ENCODE results near the gene GLCCI1. TPM values are rescaled to one million over a fixed set of nuclear protein-coding genes. Genes with fewer than 3 reads are reported as not detected.

Gene GLCCI1
- total and polyA plus RNA-seq, 2 donors = 20.4 to 29.0 TPM

DNA sequence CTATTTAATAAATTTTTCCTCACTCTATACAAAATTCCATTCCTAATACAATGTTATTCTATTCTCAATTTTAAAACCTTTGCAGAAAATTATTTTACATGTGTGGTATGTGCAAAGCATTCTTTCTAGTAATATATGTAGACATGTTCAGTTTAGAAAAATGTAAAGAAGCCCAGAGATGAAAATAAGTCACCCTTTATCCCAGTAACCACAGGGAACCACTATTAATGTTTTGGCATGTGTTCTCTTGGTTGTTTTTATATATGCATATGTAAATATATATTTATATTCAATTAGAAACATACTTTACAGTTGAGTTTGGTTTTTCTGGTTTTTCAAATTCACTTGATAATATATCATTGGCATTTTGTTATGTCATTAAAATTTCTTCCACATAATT lies 14.8 kb upstream of the GLCCI1 start:
- Histone ChIP-seq H3K27ac (ENCODE audit: low read depth in 1 of 2, low read length in 1 of 2) (no peak overlapping the region), H3K4me1 (ENCODE audit: control insufficient read depth in 2 of 2, insufficient read depth in 2 of 2, low read length in 2 of 2) (peaks cover 0 to 3% of the 10 kb centered on the region in 2 donors), H3K27me3 (ENCODE audit: control insufficient read depth in 2 of 2, insufficient read depth in 1 of 2, low read length in 1 of 2) (no peaks in the 10 kb centered on the region), H3K9me3 (ENCODE audit: control insufficient read depth in 2 of 2, insufficient read depth in 1 of 2, low read length in 1 of 2) (peaks cover 0 to 8% of the 10 kb centered on the region in 2 donors), H3K36me3 (ENCODE audit: control insufficient read depth in 2 of 2, insufficient read depth in 2 of 2, low read length in 1 of 2) (no peaks in the 10 kb centered on the region), H3K4me3 (ENCODE audit: low read length in 2 of 2) (no peak overlapping the region)
- DNase-seq (ENCODE audit: low read depth in 6 of 9, low spot score in 9 of 9) = no peak

GRCh38 chr7:7956531-7957128 lies 12.0 kb upstream of the GLCCI1 start:
- DNase-seq (ENCODE audit: low read depth in 6 of 9, low spot score in 9 of 9) = no peak
- Histone ChIP-seq H3K4me1 (ENCODE audit: control insufficient read depth in 2 of 2, insufficient read depth in 2 of 2, low read length in 2 of 2) (peaks cover 0 to 3% of the 10 kb centered on the region in 2 donors), H3K27ac (ENCODE audit: low read depth in 1 of 2, low read length in 1 of 2) (no peak overlapping the region), H3K4me3 (ENCODE audit: low read length in 2 of 2) (no peak overlapping the region), H3K27me3 (ENCODE audit: control insufficient read depth in 2 of 2, insufficient read depth in 1 of 2, low read length in 1 of 2) (no peaks in the 10 kb centered on the region), H3K36me3 (ENCODE audit: control insufficient read depth in 2 of 2, insufficient read depth in 2 of 2, low read length in 1 of 2) (no peaks in the 10 kb centered on the region), H3K9me3 (ENCODE audit: control insufficient read depth in 2 of 2, insufficient read depth in 1 of 2, low read length in 1 of 2) (no peaks in the 10 kb centered on the region)
- 82% methylated on average over 3 of the region's 3 CpGs for WGBS

DNA sequence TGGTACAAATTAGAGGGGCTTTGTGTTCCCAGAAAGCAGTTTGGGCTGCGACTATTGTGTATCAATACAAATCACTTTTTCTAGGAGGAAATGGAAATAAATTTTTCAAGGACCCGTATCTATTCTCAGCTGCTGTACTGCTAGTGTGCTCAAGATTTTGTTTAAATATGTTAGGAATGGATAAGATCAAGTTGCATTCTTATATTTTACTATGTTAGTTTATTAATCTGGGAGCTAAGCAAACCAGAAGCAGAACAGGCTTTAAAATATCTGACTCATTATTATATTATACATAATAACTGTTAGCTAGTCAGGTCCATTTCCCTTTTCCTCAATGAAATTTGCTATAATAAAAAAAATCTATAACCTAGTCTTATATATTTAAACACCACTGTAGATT lies 11.1 kb upstream of the GLCCI1 start:
- Histone ChIP-seq H3K4me1 (ENCODE audit: control insufficient read depth in 2 of 2, insufficient read depth in 2 of 2, low read length in 2 of 2) (peaks cover 0 to 3% of the 10 kb centered on the region in 2 donors), H3K4me3 (ENCODE audit: low read length in 2 of 2) (no peak overlapping the region), H3K27ac (ENCODE audit: low read depth in 1 of 2, low read length in 1 of 2) (no peak overlapping the region), H3K36me3 (ENCODE audit: control insufficient read depth in 2 of 2, insufficient read depth in 2 of 2, low read length in 1 of 2) (no peaks in the 10 kb centered on the region), H3K27me3 (ENCODE audit: control insufficient read depth in 2 of 2, insufficient read depth in 1 of 2, low read length in 1 of 2) (no peaks in the 10 kb centered on the region), H3K9me3 (ENCODE audit: control insufficient read depth in 2 of 2, insufficient read depth in 1 of 2, low read length in 1 of 2) (no peaks in the 10 kb centered on the region)
- no peak for DNase-seq (ENCODE audit: low read depth in 6 of 9, low spot score in 9 of 9)
- 99% methylated on average over 2 of the region's 2 CpGs for WGBS

GRCh38 chr7:7959979-7960670 lies 8.5 kb upstream of the GLCCI1 start:
- H3K4me3 ChIP-seq (ENCODE audit: low read length in 2 of 2) = no peak overlapping the region
- H3K27ac ChIP-seq (ENCODE audit: low read depth in 1 of 2, low read length in 1 of 2) = no peak overlapping the region
- no peaks in the 10 kb centered on the region for H3K9me3 ChIP-seq (ENCODE audit: control insufficient read depth in 2 of 2, insufficient read depth in 1 of 2, low read length in 1 of 2)
- H3K4me1 ChIP-seq (ENCODE audit: control insufficient read depth in 2 of 2, insufficient read depth in 2 of 2, low read length in 2 of 2) = peaks cover 5 to 8% of the 10 kb centered on the region in 2 donors
- H3K36me3 ChIP-seq (ENCODE audit: control insufficient read depth in 2 of 2, insufficient read depth in 2 of 2, low read length in 1 of 2) = no peaks in the 10 kb centered on the region
- DNase-seq (ENCODE audit: low read depth in 6 of 9, low spot score in 9 of 9) = no peak
- 93% methylated on average over 4 of the region's 4 CpGs for WGBS
- no peaks in the 10 kb centered on the region for H3K27me3 ChIP-seq (ENCODE audit: control insufficient read depth in 2 of 2, insufficient read depth in 1 of 2, low read length in 1 of 2)

- H3K4me1 ChIP-seq (ENCODE audit: control insufficient read depth in 2 of 2, insufficient read depth in 2 of 2, low read length in 2 of 2) = peaks cover 17 to 21% of the 10 kb centered on the region in 2 donors
- no peak overlapping the region for H3K27ac ChIP-seq (ENCODE audit: low read depth in 1 of 2, low read length in 1 of 2)
- WGBS = 96% methylated on average over 3 of the region's 3 CpGs
- DNase-seq (ENCODE audit: low read depth in 6 of 9, low spot score in 9 of 9) = no peak
- H3K36me3 ChIP-seq (ENCODE audit: control insufficient read depth in 2 of 2, insufficient read depth in 2 of 2, low read length in 1 of 2) = no peaks in the 10 kb centered on the region
- no peak overlapping the region for H3K4me3 ChIP-seq (ENCODE audit: low read length in 2 of 2)
- no peaks in the 10 kb centered on the region for H3K27me3 ChIP-seq (ENCODE audit: control insufficient read depth in 2 of 2, insufficient read depth in 1 of 2, low read length in 1 of 2)
- no peaks in the 10 kb centered on the region for H3K9me3 ChIP-seq (ENCODE audit: control insufficient read depth in 2 of 2, insufficient read depth in 1 of 2, low read length in 1 of 2)
These were observed 5.7 kb upstream of the GLCCI1 start for GRCh38 chr7:7962851-7963250.

DNA sequence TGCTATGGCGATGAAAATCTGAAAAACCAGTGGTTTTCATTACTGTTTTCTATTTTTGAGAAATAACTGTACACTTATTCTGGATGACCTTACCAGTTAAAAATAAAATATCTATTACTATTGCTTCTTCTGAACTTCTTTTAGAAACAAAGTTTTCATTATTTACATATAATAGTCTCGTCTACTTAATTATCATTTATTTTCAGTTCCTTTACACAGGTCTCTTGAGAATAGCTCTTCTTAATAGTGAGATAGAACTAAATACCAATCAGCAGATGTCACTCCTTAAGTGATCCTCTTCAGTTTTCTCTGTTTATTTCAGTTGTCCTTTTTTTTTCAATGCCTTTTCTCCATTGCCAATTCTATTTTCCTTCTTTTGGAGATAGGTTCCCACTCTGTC lies 4.3 kb upstream of the GLCCI1 start:
- peaks cover 21% of the 10 kb centered on the region in 2 donors for H3K4me1 ChIP-seq (ENCODE audit: control insufficient read depth in 2 of 2, insufficient read depth in 2 of 2, low read length in 2 of 2)
- no peak overlapping the region for H3K4me3 ChIP-seq (ENCODE audit: low read length in 2 of 2)
- no peaks in the 10 kb centered on the region for H3K27me3 ChIP-seq (ENCODE audit: control insufficient read depth in 2 of 2, insufficient read depth in 1 of 2, low read length in 1 of 2)
- DNase-seq (ENCODE audit: low read depth in 6 of 9, low spot score in 9 of 9) = no peak
- H3K9me3 ChIP-seq (ENCODE audit: control insufficient read depth in 2 of 2, insufficient read depth in 1 of 2, low read length in 1 of 2) = no peaks in the 10 kb centered on the region
- no peak overlapping the region for H3K27ac ChIP-seq (ENCODE audit: low read depth in 1 of 2, low read length in 1 of 2)
- WGBS = 97% methylated on average over 2 of the region's 2 CpGs
- no peaks in the 10 kb centered on the region for H3K36me3 ChIP-seq (ENCODE audit: control insufficient read depth in 2 of 2, insufficient read depth in 2 of 2, low read length in 1 of 2)

DNA sequence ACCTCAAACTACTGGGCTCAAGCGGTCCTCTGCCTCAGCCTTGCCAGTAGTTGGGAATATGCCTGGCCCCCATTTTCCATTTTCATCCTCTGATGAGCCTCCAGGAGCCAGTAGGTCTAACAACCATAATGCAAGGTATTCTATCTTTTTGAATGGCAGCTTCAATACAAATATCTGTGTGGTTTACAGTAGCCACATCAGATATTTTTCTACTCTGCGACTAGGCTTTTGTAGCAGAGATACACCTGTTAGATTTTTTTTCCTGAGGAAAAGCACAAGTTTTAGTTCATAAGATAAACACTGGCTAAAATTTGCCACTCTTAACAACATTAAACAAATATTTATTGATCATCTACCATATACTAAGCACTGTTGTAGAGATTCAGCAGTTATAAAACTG lies 3.9 kb upstream of the GLCCI1 start:
- Histone ChIP-seq H3K4me1 (ENCODE audit: control insufficient read depth in 2 of 2, insufficient read depth in 2 of 2, low read length in 2 of 2) (peaks cover 21% of the 10 kb centered on the region in 2 donors), H3K9me3 (ENCODE audit: control insufficient read depth in 2 of 2, insufficient read depth in 1 of 2, low read length in 1 of 2) (no peaks in the 10 kb centered on the region), H3K27ac (ENCODE audit: low read depth in 1 of 2, low read length in 1 of 2) (peak overlapping the region in 1 of 2 donors; percentile 54), H3K27me3 (ENCODE audit: control insufficient read depth in 2 of 2, insufficient read depth in 1 of 2, low read length in 1 of 2) (no peaks in the 10 kb centered on the region), H3K36me3 (ENCODE audit: control insufficient read depth in 2 of 2, insufficient read depth in 2 of 2, low read length in 1 of 2) (no peaks in the 10 kb centered on the region), H3K4me3 (ENCODE audit: low read length in 2 of 2) (no peak overlapping the region)
- DNase-seq (ENCODE audit: low read depth in 6 of 9, low spot score in 9 of 9) = peak in 3 of 9 donors; percentile 51 to 81 (median 53)
- WGBS = 45% methylated on average over 2 of the region's 2 CpGs

DNA sequence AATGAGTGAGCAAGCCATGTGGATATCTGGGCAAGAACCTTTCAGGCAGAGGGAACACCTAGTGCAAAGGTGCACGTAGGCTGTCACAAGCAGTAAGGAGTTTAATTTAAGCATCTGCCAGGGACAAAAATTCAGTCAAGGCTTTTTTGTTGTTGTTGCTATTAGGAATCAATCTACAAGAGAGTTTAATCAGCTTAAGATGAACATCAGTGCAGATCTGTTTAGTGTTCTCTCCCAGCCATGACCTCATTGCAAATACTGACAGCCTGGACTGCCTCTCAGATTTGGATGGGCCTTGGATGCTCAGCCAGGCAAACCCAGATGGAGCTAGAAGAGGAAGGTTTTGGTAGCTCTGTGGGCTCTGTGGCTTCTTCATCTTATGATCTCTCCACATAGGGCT lies 3.3 kb upstream of the GLCCI1 start:
- DNase-seq (ENCODE audit: low read depth in 6 of 9, low spot score in 9 of 9) = peak in 1 of 9 donors; percentile 41
- no peaks in the 10 kb centered on the region for H3K27me3 ChIP-seq (ENCODE audit: control insufficient read depth in 2 of 2, insufficient read depth in 1 of 2, low read length in 1 of 2)
- no peak overlapping the region for H3K4me3 ChIP-seq (ENCODE audit: low read length in 2 of 2)
- peaks cover 21% of the 10 kb centered on the region in 2 donors for H3K4me1 ChIP-seq (ENCODE audit: control insufficient read depth in 2 of 2, insufficient read depth in 2 of 2, low read length in 2 of 2)
- no peaks in the 10 kb centered on the region for H3K36me3 ChIP-seq (ENCODE audit: control insufficient read depth in 2 of 2, insufficient read depth in 2 of 2, low read length in 1 of 2)
- no peaks in the 10 kb centered on the region for H3K9me3 ChIP-seq (ENCODE audit: control insufficient read depth in 2 of 2, insufficient read depth in 1 of 2, low read length in 1 of 2)
- peak overlapping the region in 1 of 2 donors; percentile 54 for H3K27ac ChIP-seq (ENCODE audit: low read depth in 1 of 2, low read length in 1 of 2)
- WGBS = 82% methylated on average over 1 of the region's 1 CpG

- 54% methylated on average over 3 of the region's 3 CpGs for WGBS
- peaks cover 21 to 24% of the 10 kb centered on the region in 2 donors for H3K4me1 ChIP-seq (ENCODE audit: control insufficient read depth in 2 of 2, insufficient read depth in 2 of 2, low read length in 2 of 2)
- H3K36me3 ChIP-seq (ENCODE audit: control insufficient read depth in 2 of 2, insufficient read depth in 2 of 2, low read length in 1 of 2) = no peaks in the 10 kb centered on the region
- no peak overlapping the region for H3K4me3 ChIP-seq (ENCODE audit: low read length in 2 of 2)
- no peaks in the 10 kb centered on the region for H3K27me3 ChIP-seq (ENCODE audit: control insufficient read depth in 2 of 2, insufficient read depth in 1 of 2, low read length in 1 of 2)
- H3K9me3 ChIP-seq (ENCODE audit: control insufficient read depth in 2 of 2, insufficient read depth in 1 of 2, low read length in 1 of 2) = no peaks in the 10 kb centered on the region
- H3K27ac ChIP-seq (ENCODE audit: low read depth in 1 of 2, low read length in 1 of 2) = no peak overlapping the region
- DNase-seq (ENCODE audit: low read depth in 6 of 9, low spot score in 9 of 9) = no peak
These were observed 2.4 kb upstream of the GLCCI1 start for GRCh38 chr7:7966141-7966734.

All from thymus (tissue), 11 donors.